HepG2 (cell line): ENCODE results near the gene WFDC1. TPM values are rescaled to one million over a fixed set of nuclear protein-coding genes. Genes with fewer than 3 reads are reported as not detected.

Experiments used
- ATAC-seq: fragments of 200-7000 bp; cut with Tn5 transposase; 3 replicates; pipeline ENCODE4 v1.9.1; 2020; ENCODE audit warnings: mild to moderate bottlenecking, moderate library complexity
- BruUV-seq: library from RNA; stranded (reverse); fragments of 400-500 nt; replicated peaks from 2 replicates; lab custom pipeline; 2021; lab: Mats Ljungman, UMichigan
- CTCF ChIA-PET: fragments of 300-600 bp; formaldehyde crosslinking; extraction: SDS; loops from one replicate; lab custom pipeline; 2021; ENCODE audit warnings: low total read pairs, inconsistent platforms, low intra/inter-chr PET ratio; lab: Yijun Ruan, JAX
- POLR2A ChIA-PET: fragments of 350-600 bp; sonication (Branson Sonifier 250); formaldehyde crosslinking; loops from one replicate; lab custom pipeline; 2020; ENCODE audit warnings: antibody characterized with exemption, inconsistent platforms; lab: Yijun Ruan, JAX
- DNase-seq: peaks from one replicate; pipeline ENCODE4 v3.0.0-alpha.2; 2015; ENCODE audit warnings: low spot score
- FAIRE-seq: peaks from 3 replicates; lab custom pipeline; 2011; peaks lifted over from hg19 to GRCh38; lab: Jason Lieb, UNC
- H2AFZ ChIP-seq: one replicate; pipeline ENCODE4 v1.6.1; 2011; ENCODE audit warnings: low read length, inconsistent platforms
- H3K27ac ChIP-seq: fragments of 300-600 bp; 3 replicates; pipeline ENCODE4 v1.8.0; 2011; ENCODE audit warnings: mixed run types, mild to moderate bottlenecking, mixed read lengths, low read length, inconsistent platforms; ENCODE audit not compliant: insufficient read depth; ENCODE audit errors: extremely low read length
- H3K27me3 ChIP-seq, 2 experiments: fragments of 200-600 bp in 1 of 2; 2 replicates in 1 of 2; 3 replicates in 1 of 2; pipeline versions ENCODE4 v1.6.0 to v1.8.0; 2011; ENCODE audit warnings: low read length in 2 of 2, mild to moderate bottlenecking in 2 of 2, moderate library complexity in 2 of 2, inconsistent platforms in 1 of 2; ENCODE audit not compliant: insufficient read depth in 2 of 2, control insufficient read depth in 1 of 2
- H3K36me3 ChIP-seq, 2 experiments: fragments of 200-600 bp in 1 of 2; replicated peaks in 1 of 2; 2 replicates in 1 of 2; 3 replicates in 1 of 2; pipeline versions ENCODE4 v1.5.1 to v1.8.0; 2011; ENCODE audit warnings: low read length in 2 of 2, inconsistent platforms in 1 of 2; ENCODE audit not compliant: insufficient read depth in 2 of 2, control insufficient read depth in 1 of 2
- H3K4me1 ChIP-seq: 2 replicates; pipeline ENCODE4 v1.5.1; 2012; ENCODE audit warnings: low read length, inconsistent platforms; ENCODE audit not compliant: insufficient read depth
- H3K4me2 ChIP-seq: 2 replicates; pipeline ENCODE4 v1.6.0; 2011; ENCODE audit warnings: low read depth, low read length, inconsistent platforms
- H3K4me3 ChIP-seq, 3 experiments: fragments of 200-600 bp in 1 of 3; sonication (generic), shearing (Covaris generic) in 1 of 3; replicated peaks in 1 of 3; 2 replicates each; pipeline ENCODE4 v1.5.1; 2011 to 2016; ENCODE audit warnings: low read length in 3 of 3, inconsistent platforms in 2 of 3, low read depth in 2 of 3, mild to moderate bottlenecking in 2 of 3, control low read depth in 1 of 3, mixed read lengths in 1 of 3; ENCODE audit not compliant: insufficient read depth in 1 of 3
- H3K79me2 ChIP-seq: one replicate; pipeline ENCODE4 v1.6.1; 2011; ENCODE audit warnings: low read length, inconsistent platforms; ENCODE audit not compliant: insufficient read depth
- H3K9ac ChIP-seq: 2 replicates; pipeline ENCODE4 v1.6.0; 2011; ENCODE audit warnings: mild to moderate bottlenecking, low read depth, low read length, inconsistent platforms; ENCODE audit not compliant: insufficient read depth
- H3K9me3 ChIP-seq: 2 replicates; pipeline ENCODE4 v1.5.1; 2012; ENCODE audit warnings: mild to moderate bottlenecking, low read length
- H4K20me1 ChIP-seq: 2 replicates; pipeline ENCODE4 v1.6.0; 2011; ENCODE audit warnings: inconsistent platforms, mild to moderate bottlenecking, low read length, moderate library complexity; ENCODE audit not compliant: insufficient read depth
- CBX5 ChIP-seq: sonication (generic); formaldehyde crosslinking; IDR thresholded peaks from 2 replicates; pipeline ENCODE4 v1.4.0; 2020; ENCODE audit warnings: missing genetic modification reagents, borderline replicate concordance
- DMTF1 ChIP-seq: sonication (generic); formaldehyde crosslinking; IDR thresholded peaks from 2 replicates; pipeline ENCODE4 v1.4.0; 2020; ENCODE audit warnings: mild to moderate bottlenecking, missing genetic modification reagents
- FOXO1 ChIP-seq: sonication (generic); formaldehyde crosslinking; IDR thresholded peaks from 2 replicates; pipeline ENCODE4 v1.4.0; 2020; ENCODE audit warnings: missing genetic modification reagents
- SRSF9 ChIP-seq: fragments of 200-400 bp; formaldehyde crosslinking; IDR thresholded peaks from 2 replicates; pipeline ENCODE4 v1.6.1; 2018; ENCODE audit warnings: borderline replicate concordance, mild to moderate bottlenecking, low read depth, low read length; ENCODE audit not compliant: insufficient read depth, poor library complexity, severe bottlenecking
- ZNF567 ChIP-seq: sonication (generic); formaldehyde crosslinking; IDR thresholded peaks from 2 replicates; pipeline ENCODE4 v1.8.1; 2023; ENCODE audit warnings: mild to moderate bottlenecking, missing genetic modification reagents, borderline replicate concordance
- ZNF703 ChIP-seq: sonication (generic); formaldehyde crosslinking; IDR thresholded peaks from 2 replicates; pipeline ENCODE4 v1.5.1; 2020; ENCODE audit warnings: missing genetic modification reagents, mild to moderate bottlenecking, moderate library complexity, borderline replicate concordance
- WGBS: methylation state at CpG from one replicate; pipeline ENCODE4 v1.1.6; 2017; ENCODE audit warnings: low lambda C conversion rate; 5-methylcytosine and 5-hydroxymethylcytosine counted together
- in situ Hi-C: cut with HindIII; loops from 2 replicates; pipeline ENCODE4 v1.10.0; 2017; ENCODE audit warnings: low pct_unique_long_range_greater_than_20kb; ENCODE audit not compliant: extremely low pct_ligation_motif_present
- intact Hi-C: fragments of 100-400 bp; cut with micrococcal nuclease; formaldehyde crosslinking; loops from one replicate; pipeline ENCODE4 v1.10.0; 2022; ENCODE audit not compliant: unreplicated experiment
- polyA plus RNA-seq, 8 experiments: library from polyadenylated mRNA; depleted of rRNA in 3 of 8; stranded (reverse) in 7 of 8; unstranded in 1 of 8; fragments of >200 nt; fragmentation: Illumina TruSeq in 4 of 8; extraction: Trizol in 4 of 8; gene quantifications; 2 replicates each; pipeline versions ENCODE4 v1.2.1 to v1.2.3, GENCODE V29; 2011 to 2016; ENCODE audit warnings: low read depth in 4 of 8, missing spikeins in 1 of 8, mixed read lengths in 1 of 8; ENCODE audit not compliant: insufficient read depth in 1 of 8
- total RNA-seq, 5 experiments: library from RNA; depleted of rRNA; stranded (reverse); fragments of >200 nt; fragmentation: Illumina TruSeq; extraction: Trizol; gene quantifications; 2 replicates each; pipeline ENCODE4 v1.2.3, GENCODE V29; 2016; ENCODE audit warnings: low read depth in 1 of 5

WFDC1 gene
- total and polyA plus RNA-seq, 2 of the 13 experiments (the other 11 are each of a cell fraction or from before 2014, with no cell fraction given): not detected

DNA sequence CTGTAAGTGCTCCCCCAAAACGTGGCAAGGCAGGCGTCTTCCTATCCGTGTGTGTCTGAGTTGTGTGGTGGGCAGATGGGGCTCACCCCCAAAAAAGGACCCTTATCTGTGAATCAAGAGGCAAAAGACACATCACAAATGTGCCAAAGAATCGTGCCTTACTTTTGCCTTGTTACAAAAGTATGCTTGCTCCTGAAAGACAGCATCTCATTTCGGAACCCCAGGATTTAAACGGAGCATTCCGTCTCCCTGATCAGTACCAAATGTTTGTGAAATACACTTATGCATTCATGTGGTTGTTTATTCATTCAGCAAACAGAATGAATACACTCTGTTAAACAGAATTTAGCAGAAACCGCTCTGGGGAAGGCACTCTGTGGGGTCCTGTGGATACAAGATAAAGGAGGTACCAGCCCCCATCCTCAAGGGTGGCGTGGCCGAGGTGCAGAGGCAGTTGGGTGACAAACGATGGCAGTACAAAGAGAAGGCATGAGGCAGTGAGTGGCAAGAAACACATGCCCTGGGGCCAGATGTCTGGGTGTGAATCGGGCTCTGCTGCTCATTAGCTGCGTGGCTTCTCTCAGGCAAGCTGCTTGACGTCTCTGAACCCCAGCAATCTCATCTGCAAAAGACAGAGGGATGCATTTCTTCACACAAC is 654 bp downstream of the WFDC1 start (continued):
- TF ChIP-seq DMTF1 (CRISPR knock-in tag) (no peak), ZNF703 (CRISPR knock-in tag) (no peak), ZNF567 (CRISPR knock-in tag) (no peak), FOXO1 (CRISPR knock-in tag) (no peak), SRSF9 (no peak)

DNA sequence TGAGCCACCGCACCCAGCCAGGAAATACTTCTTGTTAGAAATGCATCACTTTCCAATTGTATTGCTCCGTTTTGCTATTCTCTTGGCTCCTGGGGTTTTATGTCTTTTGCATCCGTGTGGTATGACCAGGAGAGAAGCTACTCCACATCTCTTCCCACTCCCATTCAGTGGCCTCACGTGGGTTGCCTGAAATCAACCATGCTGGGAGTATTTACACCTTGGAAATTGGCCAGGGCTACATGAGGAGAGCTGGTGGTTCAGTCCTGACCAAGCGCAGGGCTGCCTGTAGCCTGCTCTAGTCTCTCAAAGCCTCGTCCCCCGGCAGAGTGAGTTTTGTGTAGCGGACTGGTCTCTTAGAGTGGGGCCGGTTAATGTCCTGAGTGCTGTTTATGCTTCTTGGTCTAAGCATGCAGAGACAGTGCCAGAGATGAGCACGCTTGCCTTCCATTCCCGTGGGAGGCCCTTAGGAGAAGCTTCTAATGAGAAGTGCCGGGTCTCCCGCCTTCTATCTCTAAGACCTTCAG is 3.8 kb downstream of the WFDC1 start:
- no peak for TF ChIP-seq CBX5
- DNase-seq (no peak), FAIRE-seq (no peak), ATAC-seq (no peak)
- Histone ChIP-seq H3K36me3 (no peaks in the 10 kb centered on the region), H3K27ac (no peak overlapping the region), H3K4me3 (no peak overlapping the region), H2AFZ (no peak overlapping the region), H3K4me2 (no peak overlapping the region), H3K27me3 (peaks cover 24 to 90% of the 10 kb centered on the region in 2 experiments), H4K20me1 (no peaks in the 10 kb centered on the region), H3K4me1 (no peaks in the 10 kb centered on the region), H3K9ac (no peak overlapping the region), H3K79me2 (no peaks in the 10 kb centered on the region), H3K9me3 (no peaks in the 10 kb centered on the region)
- 33% methylated on average over 12 of the region's 13 CpGs for WGBS
- ChIA-PET POLR2A (no interaction called here), CTCF (no interaction called here)
- BruUV-seq: no TSS peak
- in situ Hi-C loops: no loop called here
- intact Hi-C loops: no loop called here
